Adrenal gland (tissue), 12 donors: ENCODE measurements around the gene MYO5B. TPM values are rescaled to one million over a fixed set of nuclear protein-coding genes. Genes with fewer than 3 reads are reported as not detected.
"Not testable (repeated sequence)": the region's sequence is repeated elsewhere in the genome, so short reads cannot be mapped to it uniquely, and the experiment has no call there.

Experiments used
- DNase-seq, 7 donors: peaks; one replicate each; pipeline ENCODE4 v3.0.0-alpha.2; 2019 to 2020
- H3K27ac ChIP-seq, 5 donors: fragments of 200-600 bp; sonication (generic) in 4 of 5; 1 replicate in 3 of 5; 2 replicates in 2 of 5; pipeline versions ENCODE4 v1.5.1 to v1.8.0; 2016 to 2020; ENCODE audit warnings: mild to moderate bottlenecking in 1 of 5
- H3K27me3 ChIP-seq: fragments of 200-600 bp; 2 replicates; pipeline ENCODE4 v1.8.0; 2021
- H3K36me3 ChIP-seq, 2 donors: fragments of 200-600 bp; replicated peaks in 1 of 2; 1 replicate in 1 of 2; 2 replicates in 1 of 2; pipeline versions ENCODE4 v1.5.1 to v1.8.0; 2018 to 2022
- H3K4me1 ChIP-seq, 2 donors: fragments of 200-600 bp; replicated peaks in 1 of 2; 1 replicate in 1 of 2; 2 replicates in 1 of 2; pipeline versions ENCODE4 v1.5.1 to v1.8.0; 2018 to 2021
- H3K4me3 ChIP-seq, 4 donors: fragments of 200-600 bp; sonication (generic) in 3 of 4; one replicate each; pipeline ENCODE4 v1.5.1; 2016 to 2018
- H3K9me3 ChIP-seq, 3 donors: fragments of 200-600 bp; sonication (generic) in 1 of 3; replicated peaks in 1 of 3; 1 replicate in 2 of 3; 2 replicates in 1 of 3; pipeline versions ENCODE4 v1.5.1 to v1.8.0; 2016 to 2021
- POLR2A ChIP-seq, 2 donors: fragments of 450-650 bp; IDR thresholded peaks; one replicate each; pipeline ENCODE4 v1.6.1; 2017; ENCODE audit warnings: antibody characterized with exemption in 2 of 2, mild to moderate bottlenecking in 2 of 2, moderate library complexity in 1 of 2
- WGBS, 4 donors: extraction: QIAGEN DNeasy Blood & Tissue Kit in 2 of 4; methylation state at CpG; one replicate each; pipeline versions ENCODE4 v1.1.5 to v1.1.7; 2013 to 2017; 5-methylcytosine and 5-hydroxymethylcytosine counted together
- intact Hi-C, 2 donors: fragments of 100-400 bp; cut with DNase I; formaldehyde crosslinking; loops; one replicate each; pipeline versions ENCODE4 v1.14.1 to v1.15.0; 2022 to 2023
- polyA plus RNA-seq, 3 donors: library from polyadenylated mRNA; stranded (reverse); fragments of 200-250 nt in 2 of 3; fragments of 350-450 nt in 1 of 3; fragmentation: Illumina TruSeq in 1 of 3; extraction: RNeasy Lipid Tissue Mini Kit (QIAGEN cat#74804) in 1 of 3; gene quantifications; one replicate each; pipeline ENCODE4 v1.2.3, GENCODE V29; 2013 to 2014
- total RNA-seq, 9 donors: library from RNA; depleted of rRNA in 4 of 9; stranded (reverse); fragments of >200 nt in 4 of 9; fragments of 120-200 nt in 1 of 9; fragmentation: NEBNext Ultra II Directional in 1 of 9; extraction: Animal tissue kit (Norgen Biotek cat#: 25700) in 1 of 9; gene quantifications; one replicate each; pipeline versions ENCODE4 v1.1.0 to v1.2.4, GENCODE V29; 2013 to 2023
- TF ChIP-seq, protein P1 (sequence below), 6 experiments: fragments of 450-650 bp in 4 of 6; fragments of 200-600 bp in 2 of 6; sonication (generic) in 1 of 6; IDR thresholded peaks; 1 replicate in 5 of 6; 2 replicates in 1 of 6; pipeline versions ENCODE4 v1.5.1 to v1.8.0; 2016 to 2021; ENCODE audit warnings: antibody characterized with exemption in 6 of 6, mild to moderate bottlenecking in 2 of 6, moderate library complexity in 1 of 6
- donor health status: healthy with polysubstance abuse.
- donor health status: Bipolar disorder and iron deficiency.
- donor health status: DM: yes; HTN: yes; CAD: no.
- donor health status: DM: no; HTN: no; CAD: no.
- donor health status: DM: no; HTN: no; CAD: no.
- donor health status: DM: yes; HTN: yes; CAD: no.

MYO5B gene
- total and polyA plus RNA-seq, 12 donors: 0.61 to 9.3 (median 2.9) TPM

DNA sequence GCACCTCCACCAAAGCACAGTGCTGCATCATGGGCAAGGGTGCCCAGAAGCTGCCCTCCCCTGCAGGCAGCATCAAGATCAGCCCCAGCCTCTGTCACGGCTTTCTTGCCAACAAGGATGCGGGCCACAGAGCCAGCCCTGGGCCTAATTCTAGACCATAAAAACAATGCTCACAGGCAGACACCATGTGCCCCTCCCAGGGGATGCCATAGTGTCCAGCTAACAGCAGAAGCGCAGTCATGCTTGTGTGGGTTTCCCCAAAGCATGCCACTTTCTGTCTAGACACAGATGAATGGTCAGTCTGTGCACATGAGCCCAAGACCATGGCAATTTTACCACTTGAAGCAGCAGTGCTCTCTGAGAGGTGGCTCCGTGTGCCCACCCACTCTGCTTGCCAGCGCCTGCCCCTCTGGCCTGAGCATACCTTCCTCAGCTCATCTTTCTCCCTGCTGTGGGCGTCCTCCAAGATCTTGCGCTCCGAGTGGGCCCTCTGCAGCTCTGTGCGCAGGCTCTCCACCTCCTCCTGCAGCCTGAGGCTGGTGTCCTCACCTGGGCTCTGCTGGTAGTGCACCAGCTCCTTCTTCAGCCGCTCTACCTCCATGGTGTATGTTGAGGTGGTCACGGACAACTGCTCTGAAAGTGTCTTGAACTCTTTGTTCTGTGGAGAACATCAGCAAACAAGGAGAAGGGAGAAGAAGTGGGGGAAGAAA is 300.3 kb downstream of the MYO5B start:
- Histone ChIP-seq H3K9me3 (no peaks in the 10 kb centered on the region), H3K4me1 (no peaks in the 10 kb centered on the region), H3K4me3 (no peak overlapping the region), H3K27me3 (no peaks in the 10 kb centered on the region), H3K27ac (no peak overlapping the region), H3K36me3 (no peaks in the 10 kb centered on the region)
- DNase-seq: no peak
- intact Hi-C loops: no loop called here
- WGBS, 4 donors: 84 to 89% (median 88%) methylated on average over 11 of the region's 11 CpGs
- TF ChIP-seq POLR2A (IDR thresholded peaks at IDR 0.05): no peak
- TF ChIP-seq, protein P1, sequence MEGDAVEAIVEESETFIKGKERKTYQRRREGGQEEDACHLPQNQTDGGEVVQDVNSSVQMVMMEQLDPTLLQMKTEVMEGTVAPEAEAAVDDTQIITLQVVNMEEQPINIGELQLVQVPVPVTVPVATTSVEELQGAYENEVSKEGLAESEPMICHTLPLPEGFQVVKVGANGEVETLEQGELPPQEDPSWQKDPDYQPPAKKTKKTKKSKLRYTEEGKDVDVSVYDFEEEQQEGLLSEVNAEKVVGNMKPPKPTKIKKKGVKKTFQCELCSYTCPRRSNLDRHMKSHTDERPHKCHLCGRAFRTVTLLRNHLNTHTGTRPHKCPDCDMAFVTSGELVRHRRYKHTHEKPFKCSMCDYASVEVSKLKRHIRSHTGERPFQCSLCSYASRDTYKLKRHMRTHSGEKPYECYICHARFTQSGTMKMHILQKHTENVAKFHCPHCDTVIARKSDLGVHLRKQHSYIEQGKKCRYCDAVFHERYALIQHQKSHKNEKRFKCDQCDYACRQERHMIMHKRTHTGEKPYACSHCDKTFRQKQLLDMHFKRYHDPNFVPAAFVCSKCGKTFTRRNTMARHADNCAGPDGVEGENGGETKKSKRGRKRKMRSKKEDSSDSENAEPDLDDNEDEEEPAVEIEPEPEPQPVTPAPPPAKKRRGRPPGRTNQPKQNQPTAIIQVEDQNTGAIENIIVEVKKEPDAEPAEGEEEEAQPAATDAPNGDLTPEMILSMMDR (IDR thresholded peaks at IDR 0.05): no peak

DNA sequence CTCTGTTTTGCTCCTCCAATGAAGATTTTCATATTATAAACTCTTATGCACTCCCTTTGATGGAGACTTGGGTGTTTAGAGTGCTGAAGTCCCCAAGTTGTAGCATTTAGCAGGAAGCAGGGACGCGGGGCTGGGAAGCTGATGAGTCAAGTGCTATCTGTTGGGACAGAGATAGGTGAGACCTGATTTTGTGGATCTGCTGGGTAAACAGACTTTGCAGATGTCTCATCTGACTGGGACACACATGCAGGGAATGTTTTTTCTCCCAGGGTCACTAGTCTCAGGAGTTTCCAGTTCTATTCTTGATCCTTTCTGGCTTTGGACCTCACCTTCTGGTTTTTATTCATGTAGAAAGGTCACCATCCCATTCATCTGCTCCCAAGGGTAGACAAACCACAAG is 301.9 kb downstream of the MYO5B start:
- DNase-seq: no peak
- intact Hi-C loops: no loop called here

DNA sequence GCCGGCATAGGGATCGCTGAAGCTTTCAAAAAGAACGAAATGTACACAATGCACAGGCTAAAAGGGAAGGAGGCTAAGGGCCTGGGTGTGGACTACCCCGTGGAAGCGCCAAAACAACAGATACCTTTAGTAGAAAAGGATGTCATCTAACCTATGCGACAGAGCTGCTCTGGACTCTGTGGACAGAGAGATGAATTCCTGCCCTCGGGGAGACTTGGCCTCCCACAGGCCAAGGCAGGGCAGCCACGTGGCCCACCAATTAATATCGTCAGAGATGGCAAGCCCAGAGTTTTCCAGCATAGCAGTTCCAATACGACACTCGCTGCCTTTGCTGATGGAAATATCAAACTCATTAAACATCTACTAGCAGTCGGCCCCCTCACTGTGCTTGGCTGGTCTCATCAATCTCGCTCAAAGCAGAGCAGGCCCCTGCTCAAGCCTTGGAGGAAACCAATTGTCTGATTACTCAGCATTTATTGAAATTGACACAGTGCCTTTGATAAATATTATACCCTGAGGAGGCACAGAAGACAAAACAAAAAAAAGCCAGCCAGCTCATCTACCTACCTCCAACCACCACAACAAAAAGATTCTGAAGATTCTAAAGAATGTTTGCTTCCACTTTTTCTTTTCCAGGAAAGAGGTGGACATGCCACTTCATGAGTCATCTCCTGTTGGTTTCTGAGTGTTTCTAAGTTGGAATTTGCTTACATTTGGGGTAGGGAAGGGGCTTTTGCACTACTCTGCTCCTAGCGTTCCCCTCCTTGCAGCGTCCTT is 302.6 kb downstream of the MYO5B start:
- 60 to 74% (median 65%) methylated on average over 15 of the region's 15 CpGs for WGBS, 4 donors
- no peak overlapping the region for H3K27ac ChIP-seq

More for the DNA sequence above, 301.9 kb downstream of the MYO5B start:
- Histone ChIP-seq H3K27me3 (no peaks in the 10 kb centered on the region), H3K36me3 (no peaks in the 10 kb centered on the region), H3K4me3 (no peak overlapping the region), H3K27ac (no peak overlapping the region), H3K4me1 (no peaks in the 10 kb centered on the region), H3K9me3 (no peaks in the 10 kb centered on the region)
- 89 to 100% (median 95%) methylated on average over 2 of the region's 2 CpGs for WGBS, 4 donors
- TF ChIP-seq, protein P1 (IDR thresholded peaks at IDR 0.05): no peak

DNA sequence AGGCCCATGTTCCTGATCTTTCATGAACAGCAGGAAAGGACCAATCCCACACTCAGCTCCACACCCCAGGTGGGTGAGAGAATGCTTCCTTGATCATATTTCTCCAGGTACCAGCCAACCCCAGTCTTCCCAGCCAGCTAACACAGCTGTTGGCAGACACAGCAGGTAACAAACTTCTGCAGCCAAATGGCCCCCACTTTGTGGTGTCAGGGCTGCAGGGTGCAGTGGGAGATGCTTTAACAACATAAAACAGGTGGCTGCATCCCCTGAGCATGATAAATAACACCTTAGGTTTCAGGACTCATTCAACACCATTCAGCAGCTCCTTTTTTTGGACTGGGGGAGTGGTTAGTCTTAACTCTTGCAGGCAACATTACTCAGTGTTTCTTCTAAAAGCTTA is 304.9 kb downstream of the MYO5B start:
- intact Hi-C loops: no loop called here
- Histone ChIP-seq H3K27me3 (no peaks in the 10 kb centered on the region), H3K4me1 (no peaks in the 10 kb centered on the region), H3K36me3 (no peaks in the 10 kb centered on the region), H3K4me3 (no peak overlapping the region), H3K27ac (no peak overlapping the region), H3K9me3 (no peaks in the 10 kb centered on the region)
- no peak for TF ChIP-seq POLR2A (IDR thresholded peaks at IDR 0.05)
- TF ChIP-seq, protein P1 (IDR thresholded peaks at IDR 0.05): no peak
- DNase-seq: no peak

More for the DNA sequence above, 302.6 kb downstream of the MYO5B start:
- no peaks in the 10 kb centered on the region for H3K27me3 ChIP-seq
- no peak overlapping the region for H3K4me3 ChIP-seq
- intact Hi-C loops: no loop called here
- TF ChIP-seq, protein P1 (IDR thresholded peaks at IDR 0.05): no peak
- TF ChIP-seq POLR2A (IDR thresholded peaks at IDR 0.05): no peak
- H3K4me1 ChIP-seq: no peaks in the 10 kb centered on the region
- DNase-seq: no peak
- H3K9me3 ChIP-seq: no peaks in the 10 kb centered on the region
- H3K36me3 ChIP-seq: no peaks in the 10 kb centered on the region

DNA sequence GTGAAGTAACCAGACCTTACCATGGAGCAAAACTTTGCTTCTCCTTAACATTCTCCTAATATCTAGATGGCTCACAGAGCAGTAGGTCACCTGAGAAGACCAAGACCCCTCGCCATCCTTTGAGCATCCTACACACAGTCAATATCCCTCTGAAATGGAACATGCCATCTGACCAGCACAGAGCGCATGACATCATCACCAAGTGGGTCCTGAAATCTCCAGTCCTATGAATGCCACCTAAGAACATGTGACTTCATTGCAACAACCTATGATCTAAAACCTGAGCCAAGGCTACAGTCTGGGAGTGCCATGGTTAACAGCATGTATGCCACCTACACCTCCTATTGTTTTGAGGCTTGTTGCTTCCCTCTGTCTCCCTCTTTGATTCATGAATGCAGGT is 305.4 kb downstream of the MYO5B start:
- 21 to 64% (median 40%) methylated on average over 2 of the region's 2 CpGs for WGBS, 4 donors
- DNase-seq, H3K4me1 ChIP-seq, H3K9me3 ChIP-seq, H3K27me3 ChIP-seq, intact Hi-C loops, H3K27ac ChIP-seq, H3K4me3 ChIP-seq, H3K36me3 ChIP-seq: not testable (repeated sequence)
